Heart right ventricle (tissue), 16 donors: ENCODE data around the gene NMT2. TPM values are rescaled to one million over a fixed set of nuclear protein-coding genes. Genes with fewer than 3 reads are reported as not detected.

ENCODE experiments used
- ATAC-seq, 8 donors: fragments of 200-7000 bp; cut with Tn5 transposase; one replicate each; pipeline ENCODE4 v1.9.1; 2020; ENCODE audit warnings: mild to moderate bottlenecking in 8 of 8, moderate library complexity in 8 of 8, moderate number of reproducible peaks in 1 of 8
- DNase-seq, 2 donors: peaks; one replicate each; pipeline ENCODE4 v3.0.0-alpha.2; 2020
- H3K27ac ChIP-seq, 10 donors: fragments of 200-600 bp; sonication (generic) in 2 of 10; one replicate each; pipeline versions ENCODE4 v1.5.0 to v1.8.0; 2020 to 2022; ENCODE audit warnings: mild to moderate bottlenecking in 3 of 10
- H3K27me3 ChIP-seq, 7 donors: fragments of 200-600 bp; one replicate each; pipeline ENCODE4 v1.8.0; 2021 to 2022; ENCODE audit warnings: mild to moderate bottlenecking in 2 of 7
- H3K36me3 ChIP-seq, 9 donors: fragments of 200-600 bp; sonication (generic) in 1 of 9; one replicate each; pipeline versions ENCODE4 v1.5.0 to v1.8.0; 2020 to 2022; ENCODE audit warnings: mild to moderate bottlenecking in 2 of 9
- H3K4me1 ChIP-seq, 9 donors: fragments of 200-600 bp; sonication (generic) in 1 of 9; one replicate each; pipeline versions ENCODE4 v1.5.0 to v1.8.0; 2020 to 2022; ENCODE audit warnings: mild to moderate bottlenecking in 4 of 9
- H3K4me3 ChIP-seq, 10 donors: fragments of 200-600 bp; sonication (generic) in 2 of 10; one replicate each; pipeline versions ENCODE4 v1.5.0 to v1.8.0; 2020 to 2022; ENCODE audit warnings: mild to moderate bottlenecking in 7 of 10, moderate library complexity in 2 of 10
- H3K9me3 ChIP-seq, 11 donors: fragments of 200-600 bp in 10 of 11; sonication (generic) in 2 of 11; one replicate each; pipeline versions ENCODE4 v1.5.0 to v1.8.0; 2013 to 2022; ENCODE audit warnings: mild to moderate bottlenecking in 2 of 11, control low read depth in 1 of 11, moderate library complexity in 1 of 11
- CTCF ChIP-seq, 9 donors: fragments of 200-600 bp; sonication (generic) in 2 of 9; IDR thresholded peaks; one replicate each; pipeline versions ENCODE4 v1.5.0 to v1.8.0; 2021 to 2022; ENCODE audit warnings: antibody characterized with exemption in 9 of 9, mild to moderate bottlenecking in 5 of 9, moderate library complexity in 1 of 9
- WGBS, 2 donors: extraction: QIAGEN DNeasy Blood & Tissue Kit; methylation state at CpG; one replicate each; pipeline ENCODE4 v1.1.7; 2013; ENCODE audit warnings: inconsistent platforms in 1 of 2; 5-methylcytosine and 5-hydroxymethylcytosine counted together
- intact Hi-C, 10 donors: fragments of 100-400 bp; cut with DNase I; formaldehyde crosslinking; loops; one replicate each; pipeline versions ENCODE4 v1.11.1 to v1.14.2; 2022
- polyA plus RNA-seq, 2 donors: library from polyadenylated mRNA; stranded (reverse); fragments of 200-250 nt; gene quantifications; one replicate each; pipeline ENCODE4 v1.2.3, GENCODE V29; 2013
- total RNA-seq, 10 donors: library from RNA; stranded (reverse); fragmentation: NEBNext Ultra II Directional in 3 of 10; extraction: Animal tissue kit (Norgen Biotek cat#: 25700) in 3 of 10; gene quantifications; one replicate each; pipeline versions ENCODE4 v1.2.1 to v1.2.4, GENCODE V29; 2021 to 2023
- donor health status: Arrhythmogenic right ventricular cardiomyopathy.
- donor health status: ischemic (EF 13 %, LVEDD 7.1; RV severe dilation, severe dysfunction).
- donor health status: healthy with polysubstance abuse.
- donor health status: DM: no; HTN: yes; CAD: no.
- donor health status: DM: no; HTN: no; CAD: no.
- donor health status: ischemic (EF 25% LVEDD 6.9; RV normal size, moderate dysfunction).
- donor health status: ischemic (EF 25% LVEDD 5.7; RV mildly dilated, moderate dysfunction).
- donor health status: healthy.
- donor health status: DM: yes; HTN: yes; CAD: no.
- donor health status: Ischemic cardiomyopathy.
- donor health status: ischemic (EF 35%, LVEDD 5.7; RV mildly dilated, moderate dysfunction).
- donor health status: nonischemic (EF 11% LVEDD 7.7; RV severe dilation, severe dysfunction).
- donor health status: DM: yes; HTN: yes; CAD: no.
- donor health status: PGD.
- donor health status: ischemic (EF 29% LVEDD 5.4; RV normal size, mild dysfunction).
- donor health status: nonischemic (EF 23%, LVEDD 6.1; RV moderate dilation, normal function).

Gene NMT2
- total and polyA plus RNA-seq, 12 donors = 6.1 to 14.5 (median 11.6) TPM

- intact Hi-C loops = no loop called here
- Histone ChIP-seq H3K4me1 (no peaks in the 10 kb centered on the region), H3K27ac (no peak overlapping the region), H3K9me3 (peaks cover 0 to 29% (median 9%) of the 10 kb centered on the region in 11 donors), H3K36me3 (no peaks in the 10 kb centered on the region), H3K27me3 (peaks cover 0 to 7% (median 0%) of the 10 kb centered on the region in 7 donors), H3K4me3 (no peak overlapping the region)
- TF ChIP-seq CTCF (IDR thresholded peaks at IDR 0.05) = no peak
- no peak for ATAC-seq
- DNase-seq = no peak
- WGBS, 2 donors = 57 to 61% methylated on average over 1 of the region's 1 CpG
Observed at GRCh38 chr10:15058689-15059088, 109.8 kb downstream of the NMT2 start.

Other genes starting within 250 kb of the NMT2 start
- 1 to 10 TPM; 1.6 to 4.2 (median 3.8) TPM for gene DCLRE1C, start 214.6 kb downstream of the NMT2 start, total RNA-seq
- gene DCLRE1C, start 214.6 kb downstream of the NMT2 start, polyA plus RNA-seq = 1 to 10 TPM; 1.9 to 3.0 TPM
- gene MEIG1, start 209.3 kb downstream of the NMT2 start, total RNA-seq = under 1 TPM in 1 of 10 donors, not detected in 9; 0.53 TPM
- under 1 TPM in 1 of 2 donors, not detected in 1; 0.23 TPM for gene MEIG1, start 209.3 kb downstream of the NMT2 start, polyA plus RNA-seq
- under 1 TPM in 2 of 10 donors, not detected in 8; 0.33 to 0.50 TPM for gene OLAH, start 124.8 kb downstream of the NMT2 start, total RNA-seq
- under 1 TPM in 1 of 2 donors, not detected in 1; 0.38 TPM for gene OLAH, start 124.8 kb downstream of the NMT2 start, polyA plus RNA-seq
- gene ACBD7, start 79.9 kb downstream of the NMT2 start, total RNA-seq = under 1 TPM in 1 of 10 donors, not detected in 9; 0.23 TPM
- under 1 TPM in 1 of 2 donors, not detected in 1; 0.03 TPM for gene ACBD7, start 79.9 kb downstream of the NMT2 start, polyA plus RNA-seq
- gene RPP38, start 71.3 kb downstream of the NMT2 start, total RNA-seq = 10 to 100 TPM in 2 of 10 donors, 1 to 10 TPM in 8; 3.9 to 11.0 (median 6.7) TPM
- 10 to 100 TPM; 12.9 to 13.9 TPM for gene RPP38, start 71.3 kb downstream of the NMT2 start, polyA plus RNA-seq
- gene FAM171A1, start 202.6 kb upstream of the NMT2 start, total RNA-seq = 10 to 100 TPM in 1 of 10 donors, 1 to 10 TPM in 9; 3.5 to 10.5 (median 6.8) TPM
- 1 to 10 TPM; 4.8 to 7.7 TPM for gene FAM171A1, start 202.6 kb upstream of the NMT2 start, polyA plus RNA-seq